Erythroblast (primary cell): ENCODE data around the gene CHN2.

Experiments
- GATA1 ChIP-seq: IDR thresholded peaks from 2 replicates; pipeline ENCODE4 v1.6.1; 2011; ENCODE audit warnings: low read depth, mild to moderate bottlenecking, control low read depth, low read length, moderate library complexity
- POLR2A ChIP-seq: IDR thresholded peaks from 2 replicates; pipeline ENCODE4 v1.6.1; 2011; ENCODE audit warnings: mild to moderate bottlenecking, low read length

DNA sequence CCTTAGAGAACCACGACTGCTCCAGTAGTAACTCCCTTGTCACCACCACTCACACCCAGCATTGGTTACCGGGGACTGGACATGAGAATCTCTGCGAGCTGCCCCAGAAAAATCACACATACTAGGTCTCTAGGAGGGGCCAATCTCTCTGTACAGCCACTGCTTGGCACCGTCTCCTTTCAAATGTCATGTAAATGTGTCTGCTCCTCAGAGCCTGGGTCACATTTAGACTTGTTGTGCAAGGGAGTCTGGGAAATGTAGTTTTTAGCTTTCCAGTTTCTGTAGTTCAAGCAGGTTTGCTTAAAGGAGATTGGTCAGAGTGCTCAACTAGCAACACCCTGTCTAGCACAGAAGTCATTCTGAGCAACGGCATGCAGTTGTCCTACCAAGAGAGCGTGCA is 60.0 kb downstream of the CHN2 start:
- TF ChIP-seq POLR2A: no peak
- TF ChIP-seq GATA1: no peak
